HG03064 (cell line): ENCODE data around the gene LRRC8D.
A peak's percentile ranks its signal among the peaks of the same experiment; 100 is the strongest.

Source experiments
- ATAC-seq: cut with Tn5 transposase; IDR thresholded peaks from one replicate; pipeline ENCODE4 v1.9.1; 2021; ENCODE audit warnings: low read depth; ENCODE audit not compliant: unreplicated experiment

LRRC8D gene

GRCh38 chr1:89806616-89807015, 14.2 kb upstream of the LRRC8D start:
- ATAC-seq: no peak

- no peak for ATAC-seq
These were observed 13.3 kb upstream of the LRRC8D start for GRCh38 chr1:89807503-89807902.

GRCh38 chr1:89807983-89808382, 12.8 kb upstream of the LRRC8D start:
- ATAC-seq: no peak

GRCh38 chr1:89808441-89809117, 12.3 kb upstream of the LRRC8D start:
- no peak for ATAC-seq

GRCh38 chr1:89809556-89809955, 11.3 kb upstream of the LRRC8D start:
- ATAC-seq: no peak

GRCh38 chr1:89810302-89810701, 10.5 kb upstream of the LRRC8D start:
- ATAC-seq: no peak

GRCh38 chr1:89810880-89811279, 10.0 kb upstream of the LRRC8D start:
- ATAC-seq: no peak

GRCh38 chr1:89812992-89813391, 7.8 kb upstream of the LRRC8D start:
- no peak for ATAC-seq

GRCh38 chr1:89815040-89815439, 5.8 kb upstream of the LRRC8D start:
- no peak for ATAC-seq

- no peak for ATAC-seq
These were observed 5.2 kb upstream of the LRRC8D start for GRCh38 chr1:89815611-89816010.

- ATAC-seq: no peak
These were observed 4.5 kb upstream of the LRRC8D start for GRCh38 chr1:89816366-89816765.

- peak; percentile 43 for ATAC-seq
These were observed 683 bp downstream of the LRRC8D start for GRCh38 chr1:89821322-89822108.

- no peak for ATAC-seq
These were observed 1.5 kb downstream of the LRRC8D start for GRCh38 chr1:89822109-89822962.

GRCh38 chr1:89822999-89823628, 2.3 kb downstream of the LRRC8D start:
- ATAC-seq: no peak

- ATAC-seq: no peak
These were observed 3.0 kb downstream of the LRRC8D start for GRCh38 chr1:89823679-89824292.

- no peak for ATAC-seq
These were observed 5.8 kb downstream of the LRRC8D start for GRCh38 chr1:89826594-89826993.

- no peak for ATAC-seq
These were observed 6.5 kb downstream of the LRRC8D start for GRCh38 chr1:89827330-89827729.

GRCh38 chr1:89827902-89828301, 7.1 kb downstream of the LRRC8D start:
- ATAC-seq: no peak

GRCh38 chr1:89829186-89829585, 8.4 kb downstream of the LRRC8D start:
- no peak for ATAC-seq

- ATAC-seq: no peak
These were observed 10.8 kb downstream of the LRRC8D start for GRCh38 chr1:89831462-89832120.
